H9 (cell line): Measurements from ENCODE around the gene TCN1. TPM values are rescaled to one million over a fixed set of nuclear protein-coding genes. Genes with fewer than 3 reads are reported as not detected.
"Not testable (repeated sequence)": the region's sequence is repeated elsewhere in the genome, so short reads cannot be mapped to it uniquely, and the experiment has no call there.

Source experiments
- DNase-seq: peaks from one replicate; pipeline ENCODE4 v3.0.0-alpha.2; 2017
- H2AFZ ChIP-seq: one replicate; pipeline ENCODE4 v1.6.1; 2013; ENCODE audit warnings: mild to moderate bottlenecking, low read length, control low read depth, moderate library complexity
- H2AK5ac ChIP-seq: 2 replicates; pipeline ENCODE4 v1.6.1; 2013; ENCODE audit warnings: low read length, control low read depth, mixed read lengths; ENCODE audit not compliant: insufficient read length
- H2BK120ac ChIP-seq: one replicate; pipeline ENCODE4 v1.6.1; 2013; ENCODE audit warnings: low read depth, mild to moderate bottlenecking, low read length, control low read depth, inconsistent platforms; ENCODE audit not compliant: poor library complexity, severe bottlenecking
- H2BK12ac ChIP-seq: 2 replicates; pipeline ENCODE4 v1.6.1; 2013; ENCODE audit warnings: low read length, control low read depth, mixed read lengths, low read depth; ENCODE audit not compliant: insufficient read length
- H2BK15ac ChIP-seq: 2 replicates; pipeline ENCODE4 v1.6.1; 2013; ENCODE audit warnings: low read depth, low read length, control low read depth
- H2BK20ac ChIP-seq: one replicate; pipeline ENCODE4 v1.6.1; 2013; ENCODE audit warnings: low read depth, mild to moderate bottlenecking, low read length, control low read depth, inconsistent platforms; ENCODE audit not compliant: poor library complexity, severe bottlenecking
- H2BK5ac ChIP-seq: 2 replicates; pipeline ENCODE4 v1.6.1; 2013; ENCODE audit warnings: low read length, control low read depth, mixed read lengths; ENCODE audit not compliant: insufficient read length
- H3K14ac ChIP-seq: 2 replicates; pipeline ENCODE4 v1.6.1; 2013; ENCODE audit warnings: low read length, control low read depth; ENCODE audit not compliant: insufficient read depth
- H3K18ac ChIP-seq: 2 replicates; pipeline ENCODE4 v1.6.1; 2013; ENCODE audit warnings: low read depth, mild to moderate bottlenecking, mixed read lengths, low read length, control low read depth; ENCODE audit not compliant: insufficient read length
- H3K23ac ChIP-seq: 2 replicates; pipeline ENCODE4 v1.6.1; 2013; ENCODE audit warnings: low read length, control low read depth, mixed read lengths, low read depth; ENCODE audit not compliant: insufficient read length
- H3K23me2 ChIP-seq: 2 replicates; pipeline ENCODE4 v1.6.1; 2013; ENCODE audit warnings: low read depth, mild to moderate bottlenecking, mixed read lengths, low read length, control low read depth; ENCODE audit not compliant: insufficient read length, poor library complexity, severe bottlenecking
- H3K27ac ChIP-seq: 2 replicates; pipeline ENCODE4 v1.5.1; 2013; ENCODE audit warnings: low read length, control low read depth, mixed read lengths, low read depth; ENCODE audit not compliant: insufficient read length
- H3K27me3 ChIP-seq: 2 replicates; pipeline ENCODE4 v1.6.1; 2013; ENCODE audit warnings: low read length, control low read depth, inconsistent platforms; ENCODE audit not compliant: insufficient read depth
- H3K4ac ChIP-seq: 2 replicates; pipeline ENCODE4 v1.6.1; 2013; ENCODE audit warnings: low read depth, mild to moderate bottlenecking, control low read depth, inconsistent platforms, low read length, moderate library complexity
- H3K4me1 ChIP-seq: 2 replicates; pipeline ENCODE4 v1.6.1; 2013; ENCODE audit warnings: low read length, control low read depth, inconsistent platforms; ENCODE audit not compliant: insufficient read depth
- H3K4me2 ChIP-seq: 2 replicates; pipeline ENCODE4 v1.6.1; 2013; ENCODE audit warnings: low read length, control low read depth, mixed read lengths; ENCODE audit not compliant: insufficient read length, insufficient read depth
- H3K56ac ChIP-seq: 2 replicates; pipeline ENCODE4 v1.6.1; 2013; ENCODE audit warnings: low read depth, mild to moderate bottlenecking, mixed read lengths, low read length, control low read depth; ENCODE audit not compliant: insufficient read length
- H3K79me1 ChIP-seq: 2 replicates; pipeline ENCODE4 v1.6.1; 2013; ENCODE audit warnings: low read depth, mild to moderate bottlenecking, moderate library complexity, low read length, control low read depth, inconsistent platforms; ENCODE audit not compliant: insufficient read depth, poor library complexity, severe bottlenecking
- H3K79me2 ChIP-seq: 2 replicates; pipeline ENCODE4 v1.6.1; 2013; ENCODE audit warnings: low read length, control low read depth, inconsistent platforms; ENCODE audit not compliant: insufficient read depth
- H3K9ac ChIP-seq: 2 replicates; pipeline ENCODE4 v1.6.1; 2013; ENCODE audit warnings: low read length, control low read depth, mixed read lengths; ENCODE audit not compliant: insufficient read length; ENCODE audit errors: extremely low read depth
- H3K9me3 ChIP-seq: one replicate; pipeline ENCODE4 v1.6.1; 2013; ENCODE audit warnings: low read depth, low read length, inconsistent platforms; ENCODE audit not compliant: control insufficient read depth
- H3T11ph ChIP-seq: one replicate; pipeline ENCODE4 v1.6.1; 2013; ENCODE audit warnings: mild to moderate bottlenecking, low read length, control low read depth, inconsistent platforms
- H4K20me1 ChIP-seq: one replicate; pipeline ENCODE4 v1.6.1; 2013; ENCODE audit not compliant: control insufficient read depth, insufficient read length, insufficient read depth
- H4K5ac ChIP-seq: 2 replicates; pipeline ENCODE4 v1.6.1; 2013; ENCODE audit warnings: low read depth, mild to moderate bottlenecking, mixed read lengths, low read length, control low read depth; ENCODE audit not compliant: insufficient read length
- H4K8ac ChIP-seq: replicated peaks from 2 replicates; pipeline ENCODE4 v1.6.1; 2013; ENCODE audit warnings: low read length, control low read depth, mixed read lengths, low read depth; ENCODE audit not compliant: insufficient read length
- H4K91ac ChIP-seq: 2 replicates; pipeline ENCODE4 v1.6.1; 2013; ENCODE audit warnings: low read depth, mild to moderate bottlenecking, moderate library complexity, mixed read lengths, low read length, control low read depth; ENCODE audit not compliant: insufficient read length
- H3K27ac Mint-ChIP-seq, 3 experiments: 2 replicates in 2 of 3; 3 replicates in 1 of 3; pipeline ENCODE4 v1.8.0; 2020 to 2021; ENCODE audit warnings: mixed read lengths in 3 of 3, mild to moderate bottlenecking in 1 of 3, moderate library complexity in 1 of 3
- H3K27me3 Mint-ChIP-seq: 2 replicates; pipeline ENCODE4 v1.8.0; 2021; ENCODE audit warnings: low read depth, mild to moderate bottlenecking, moderate library complexity, mixed read lengths
- H3K36me3 Mint-ChIP-seq, 3 experiments: 2 replicates in 2 of 3; 3 replicates in 1 of 3; pipeline ENCODE4 v1.8.0; 2020 to 2021; ENCODE audit warnings: low read depth in 3 of 3, mixed read lengths in 3 of 3; ENCODE audit not compliant: insufficient read depth in 1 of 3
- H3K4me1 Mint-ChIP-seq, 2 experiments: 2 replicates each; pipeline ENCODE4 v1.8.0; 2020; ENCODE audit warnings: mixed read lengths in 2 of 2
- H3K4me3 Mint-ChIP-seq, 2 experiments: 2 replicates in 1 of 2; 3 replicates in 1 of 2; pipeline ENCODE4 v1.8.0; 2020 to 2021; ENCODE audit warnings: mild to moderate bottlenecking in 2 of 2, mixed read lengths in 2 of 2, moderate library complexity in 1 of 2
- H3K9me3 Mint-ChIP-seq, 2 experiments: 2 replicates in 1 of 2; 3 replicates in 1 of 2; pipeline ENCODE4 v1.8.0; 2020; ENCODE audit warnings: mild to moderate bottlenecking in 2 of 2, mixed read lengths in 2 of 2, moderate library complexity in 1 of 2
- CTCF ChIP-seq: fragments of 200-600 bp; sonication (generic); conservative IDR thresholded peaks from 3 replicates; pipeline ENCODE4 v1.8.0; 2021; ENCODE audit warnings: antibody characterized with exemption, mild to moderate bottlenecking
- WGBS: extraction: QIAGEN DNeasy Blood & Tissue Kit; methylation state at CpG from one replicate; pipeline ENCODE4 v1.1.7; 2013; ENCODE audit warnings: missing lambda C conversion rate, low lambda C conversion rate, mixed read lengths; ENCODE audit not compliant: insufficient read length; ENCODE audit errors: extremely low coverage; 5-methylcytosine and 5-hydroxymethylcytosine counted together
- total RNA-seq: library from RNA; stranded (reverse); gene quantifications from 2 replicates; pipeline ENCODE4 v1.2.1, GENCODE V29; 2021

The TCN1 gene
- total RNA-seq, 1 experiment from 2014 or later, result not detected

DNA sequence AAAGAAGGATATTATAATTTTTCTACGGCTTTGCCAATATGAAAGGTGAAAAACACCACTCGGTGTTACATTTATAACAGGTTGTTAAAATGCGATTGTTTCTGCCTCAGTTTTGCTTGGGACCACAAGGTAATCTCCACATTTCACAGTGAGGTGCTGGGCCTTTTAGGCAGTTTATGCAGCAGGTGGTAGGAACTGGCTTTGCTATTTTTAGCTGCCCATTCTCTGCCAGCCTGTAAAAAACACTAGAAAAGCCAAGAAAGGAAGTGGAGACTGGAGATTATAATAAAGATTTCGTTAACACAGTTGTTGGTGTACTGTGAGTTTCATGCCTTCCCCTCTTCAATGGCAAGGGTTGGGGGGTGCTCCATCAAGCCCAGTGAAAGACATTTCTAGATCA is 47.7 kb downstream of the TCN1 start:
- Histone ChIP-seq H3K4me2 (no peak overlapping the region), H2BK20ac (no peak overlapping the region), H2BK15ac (no peak overlapping the region), H2BK120ac (no peak overlapping the region), H3K9me3 (no peaks in the 10 kb centered on the region), H2BK12ac (no peak overlapping the region), H4K8ac (no peak overlapping the region), H4K91ac (no peak overlapping the region), H3K9ac (no peak overlapping the region), H3K4me1 (no peaks in the 10 kb centered on the region; the same call in 1 of the 2 replicates), H2AK5ac (no peak overlapping the region), H3K79me1 (no peaks in the 10 kb centered on the region), H4K5ac (no peak overlapping the region), H3K79me2 (no peaks in the 10 kb centered on the region), H3K18ac (no peak overlapping the region), H3K27me3 (no peaks in the 10 kb centered on the region), H2AFZ (no peak overlapping the region), H3K4ac (no peak overlapping the region), H3K23ac (no peak overlapping the region), H3K23me2 (no peaks in the 10 kb centered on the region), H4K20me1 (no peaks in the 10 kb centered on the region), H3K27ac (no peak overlapping the region), H2BK5ac (no peak overlapping the region), H3K56ac (no peak overlapping the region), H3K14ac (no peak overlapping the region), H3T11ph (no peak overlapping the region)
- Mint-ChIP-seq H3K36me3 (no peaks in the 10 kb centered on the region; a peak in 1 of 7 replicates), H3K4me3 (no peak overlapping the region), H3K27me3 (no peaks in the 10 kb centered on the region), H3K27ac (no peak overlapping the region; a peak in 1 of 7 replicates), H3K4me1 (peaks cover 53 to 55% of the 10 kb centered on the region in 2 experiments), H3K9me3 (no peaks in the 10 kb centered on the region)
- DNase-seq, result no peak
- TF ChIP-seq CTCF, result no peak
- WGBS, result no CpG with 5 or more reads among the region's 4 CpGs

DNA sequence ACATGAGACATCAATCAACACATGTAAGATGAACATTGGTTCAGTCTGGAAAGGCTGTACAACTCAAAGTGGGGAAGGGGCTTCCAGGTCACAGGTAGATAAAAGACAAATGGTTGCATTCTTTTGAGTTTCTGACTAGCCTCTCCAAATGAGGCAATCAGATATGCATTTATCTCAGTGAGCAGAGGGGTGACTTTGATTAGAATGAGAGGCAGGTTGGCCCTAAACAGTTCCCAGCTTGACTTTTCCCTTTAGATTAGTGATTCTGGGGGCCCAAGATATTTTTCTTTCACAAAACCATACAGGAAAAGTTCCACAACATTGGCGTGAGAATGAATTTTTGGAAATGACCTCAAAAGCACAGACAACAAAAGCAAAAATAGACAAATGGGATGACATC is 49.9 kb downstream of the TCN1 start:
- H3K27me3 ChIP-seq, H3T11ph ChIP-seq, H3K36me3 Mint-ChIP-seq, H2AK5ac ChIP-seq, H3K56ac ChIP-seq, H3K79me2 ChIP-seq, H3K9me3 ChIP-seq, H2BK120ac ChIP-seq, H2BK12ac ChIP-seq, H3K9ac ChIP-seq, H2BK15ac ChIP-seq, H2BK5ac ChIP-seq, H4K5ac ChIP-seq, H3K9me3 Mint-ChIP-seq, H3K79me1 ChIP-seq, H3K18ac ChIP-seq, H3K23ac ChIP-seq, H4K20me1 ChIP-seq, H2AFZ ChIP-seq, DNase-seq, H3K4ac ChIP-seq, H3K23me2 ChIP-seq, H3K27me3 Mint-ChIP-seq, H4K91ac ChIP-seq, H3K4me1 ChIP-seq, H4K8ac ChIP-seq, H3K14ac ChIP-seq, H2BK20ac ChIP-seq: not testable (repeated sequence)
- peak overlapping the region; percentile 73 for H3K4me2 ChIP-seq
- H3K27ac ChIP-seq, result peak overlapping the region; percentile 94
- WGBS, result no CpG with 5 or more reads among the region's 1 CpG
- Mint-ChIP-seq H3K4me3 (peak overlapping the region in 1 of 2 experiments; percentile 76; a peak in 2 of 5 replicates), H3K27ac (peak overlapping the region; percentile 32 to 96 (median 91); a peak in 6 of 7 replicates), H3K4me1 (peaks cover 64 to 65% of the 10 kb centered on the region in 2 experiments)
